Ovary (tissue), 3 donors: ENCODE results near the gene SCARB2.

Source experiments
- POLR2A ChIP-seq: fragments of 450-650 bp; IDR thresholded peaks from one replicate; pipeline ENCODE4 v1.6.1; 2017; ENCODE audit warnings: antibody characterized with exemption, mild to moderate bottlenecking, moderate library complexity
- TF ChIP-seq, protein P1 (sequence below), 3 donors: fragments of 450-650 bp in 2 of 3; fragments of 200-600 bp in 1 of 3; IDR thresholded peaks; one replicate each; pipeline versions ENCODE4 v1.5.1 to v1.8.0; 2016 to 2022; ENCODE audit warnings: antibody characterized with exemption in 3 of 3, mild to moderate bottlenecking in 1 of 3
- donor health status: DM: no; HTN: no; CAD: no.

DNA sequence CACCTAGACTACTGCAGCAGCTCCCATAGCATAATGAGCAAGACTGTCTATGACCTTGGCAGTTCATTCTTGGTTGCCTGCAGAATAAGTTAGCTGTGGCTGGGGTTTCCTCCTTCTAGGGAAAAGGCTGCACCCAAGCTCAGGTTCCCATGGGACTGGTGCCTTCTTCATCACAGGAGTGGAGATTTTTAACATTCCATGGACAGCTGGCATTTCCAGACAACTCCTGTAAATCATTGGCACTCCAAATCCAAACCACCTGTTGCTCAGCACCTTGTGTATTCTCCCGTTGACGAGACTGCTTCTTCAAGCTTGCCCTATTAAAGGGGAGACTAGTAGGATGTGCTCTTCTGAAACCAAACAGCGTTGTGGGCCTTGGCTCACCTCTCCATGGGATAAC, 57.6 kb downstream of the SCARB2 start:
- TF ChIP-seq, protein P1, sequence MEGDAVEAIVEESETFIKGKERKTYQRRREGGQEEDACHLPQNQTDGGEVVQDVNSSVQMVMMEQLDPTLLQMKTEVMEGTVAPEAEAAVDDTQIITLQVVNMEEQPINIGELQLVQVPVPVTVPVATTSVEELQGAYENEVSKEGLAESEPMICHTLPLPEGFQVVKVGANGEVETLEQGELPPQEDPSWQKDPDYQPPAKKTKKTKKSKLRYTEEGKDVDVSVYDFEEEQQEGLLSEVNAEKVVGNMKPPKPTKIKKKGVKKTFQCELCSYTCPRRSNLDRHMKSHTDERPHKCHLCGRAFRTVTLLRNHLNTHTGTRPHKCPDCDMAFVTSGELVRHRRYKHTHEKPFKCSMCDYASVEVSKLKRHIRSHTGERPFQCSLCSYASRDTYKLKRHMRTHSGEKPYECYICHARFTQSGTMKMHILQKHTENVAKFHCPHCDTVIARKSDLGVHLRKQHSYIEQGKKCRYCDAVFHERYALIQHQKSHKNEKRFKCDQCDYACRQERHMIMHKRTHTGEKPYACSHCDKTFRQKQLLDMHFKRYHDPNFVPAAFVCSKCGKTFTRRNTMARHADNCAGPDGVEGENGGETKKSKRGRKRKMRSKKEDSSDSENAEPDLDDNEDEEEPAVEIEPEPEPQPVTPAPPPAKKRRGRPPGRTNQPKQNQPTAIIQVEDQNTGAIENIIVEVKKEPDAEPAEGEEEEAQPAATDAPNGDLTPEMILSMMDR (IDR thresholded peaks at IDR 0.05): no peak
- no peak for TF ChIP-seq POLR2A
